AG09309 (cell line): ENCODE measurements around the gene CHPF.

Experiments used
- DNase-seq: peaks from one replicate; pipeline ENCODE4 v3.0.0-alpha.2; 2010; ENCODE audit warnings: low read depth
- H3K4me3 ChIP-seq: 2 replicates; pipeline ENCODE4 v1.5.1; 2011; ENCODE audit warnings: mild to moderate bottlenecking, low read depth, low read length, moderate library complexity; ENCODE audit not compliant: control insufficient read depth
- TF ChIP-seq, protein P1 (sequence below): IDR thresholded peaks from 2 replicates; pipeline ENCODE4 v1.5.1; 2011; ENCODE audit warnings: mild to moderate bottlenecking, low read depth, low read length, inconsistent platforms; ENCODE audit not compliant: insufficient read depth, control insufficient read depth; ENCODE audit errors: missing control alignments

Gene CHPF

GRCh38 chr2:219519526-219519916 lies 24.1 kb downstream of the CHPF start:
- no peak for DNase-seq

GRCh38 chr2:219517954-219518778 lies 25.4 kb downstream of the CHPF start:
- TF ChIP-seq, protein P1, sequence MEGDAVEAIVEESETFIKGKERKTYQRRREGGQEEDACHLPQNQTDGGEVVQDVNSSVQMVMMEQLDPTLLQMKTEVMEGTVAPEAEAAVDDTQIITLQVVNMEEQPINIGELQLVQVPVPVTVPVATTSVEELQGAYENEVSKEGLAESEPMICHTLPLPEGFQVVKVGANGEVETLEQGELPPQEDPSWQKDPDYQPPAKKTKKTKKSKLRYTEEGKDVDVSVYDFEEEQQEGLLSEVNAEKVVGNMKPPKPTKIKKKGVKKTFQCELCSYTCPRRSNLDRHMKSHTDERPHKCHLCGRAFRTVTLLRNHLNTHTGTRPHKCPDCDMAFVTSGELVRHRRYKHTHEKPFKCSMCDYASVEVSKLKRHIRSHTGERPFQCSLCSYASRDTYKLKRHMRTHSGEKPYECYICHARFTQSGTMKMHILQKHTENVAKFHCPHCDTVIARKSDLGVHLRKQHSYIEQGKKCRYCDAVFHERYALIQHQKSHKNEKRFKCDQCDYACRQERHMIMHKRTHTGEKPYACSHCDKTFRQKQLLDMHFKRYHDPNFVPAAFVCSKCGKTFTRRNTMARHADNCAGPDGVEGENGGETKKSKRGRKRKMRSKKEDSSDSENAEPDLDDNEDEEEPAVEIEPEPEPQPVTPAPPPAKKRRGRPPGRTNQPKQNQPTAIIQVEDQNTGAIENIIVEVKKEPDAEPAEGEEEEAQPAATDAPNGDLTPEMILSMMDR, result no peak
- DNase-seq, result no peak
- no peak overlapping the region for H3K4me3 ChIP-seq

More at GRCh38 chr2:219519526-219519916, 24.1 kb downstream of the CHPF start:
- TF ChIP-seq, protein P1, result no peak
- no peak overlapping the region for H3K4me3 ChIP-seq

DNA sequence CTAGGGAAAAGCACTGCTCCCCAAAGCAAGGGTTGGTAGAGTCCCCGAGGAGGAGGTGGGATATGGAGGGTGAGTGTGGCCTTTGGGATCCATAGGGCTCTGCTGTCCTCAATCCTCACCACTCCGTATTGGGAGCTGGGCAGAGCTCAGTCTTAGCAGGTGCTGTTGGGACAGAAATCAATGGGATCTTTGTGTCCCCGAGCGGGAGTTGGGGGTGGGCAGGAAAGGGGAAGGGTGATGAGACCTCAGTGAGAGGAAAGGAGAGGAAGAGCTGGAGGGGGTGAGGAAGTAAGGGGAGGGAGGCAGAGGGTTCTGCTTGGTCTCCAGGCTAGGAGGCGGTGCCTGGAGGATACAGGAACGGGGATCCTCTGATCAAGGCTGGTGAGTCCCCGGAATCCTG lies 26.7 kb downstream of the CHPF start:
- TF ChIP-seq, protein P1, result no peak
- no peak for DNase-seq
- no peak overlapping the region for H3K4me3 ChIP-seq

DNA sequence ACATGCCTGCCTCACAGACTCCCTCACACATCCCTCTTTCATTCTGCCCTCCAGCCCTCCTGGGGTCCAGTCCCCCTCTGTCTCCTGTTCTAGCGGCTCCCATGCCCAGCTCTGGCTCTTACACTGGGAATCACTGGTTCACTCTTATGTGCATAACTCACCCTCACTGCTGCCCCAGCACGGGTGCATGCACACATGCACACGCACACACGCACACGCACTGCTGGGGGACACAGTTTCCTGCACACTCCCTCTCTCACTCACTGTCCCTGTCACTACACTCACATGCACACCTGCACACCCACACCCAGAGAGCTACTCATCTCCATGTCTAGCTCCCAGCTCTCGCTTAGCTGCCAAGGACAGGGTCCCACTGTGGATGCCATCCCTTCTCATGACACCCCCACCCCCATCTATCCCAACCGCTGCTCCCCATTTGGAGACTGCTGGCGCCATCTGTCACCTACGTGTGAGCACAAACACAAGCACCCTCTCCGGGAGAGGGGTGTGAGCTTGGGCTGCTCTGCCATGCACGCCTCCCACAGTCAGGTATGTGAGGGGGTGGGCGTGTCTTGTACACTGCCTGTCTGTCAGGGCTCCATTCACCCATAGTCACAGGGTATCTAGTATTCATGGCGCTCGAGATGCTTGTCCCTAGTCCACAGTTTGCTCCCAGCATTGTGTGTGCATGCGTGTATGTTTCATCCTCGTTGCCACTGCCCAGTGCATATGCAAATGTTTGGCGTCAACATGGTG lies 27.6 kb downstream of the CHPF start:
- DNase-seq, result no peak
- H3K4me3 ChIP-seq, result no peak overlapping the region
- TF ChIP-seq, protein P1, result no peak

GRCh38 chr2:219514836-219515235 lies 28.8 kb downstream of the CHPF start:
- TF ChIP-seq, protein P1, result no peak
- H3K4me3 ChIP-seq, result no peak overlapping the region
- no peak for DNase-seq

- DNase-seq, result no peak
These were observed 29.3 kb downstream of the CHPF start, which contains the start of gene ASIC4 for GRCh38 chr2:219514196-219514761. Gene ASIC4, plus strand, starts transcription at chr2:219514482. Its CDS starts 243 bp downstream, at chr2:219514725.

More at GRCh38 chr2:219514196-219514761, 29.3 kb downstream of the CHPF start, which contains the start of gene ASIC4:
- H3K4me3 ChIP-seq, result no peak within 1 kb of the TSS
- TF ChIP-seq, protein P1, result no peak
